C4-2B (cell line): ENCODE measurements around the gene LDHAL6B.

Experiments used
- H3K27ac ChIP-seq: fragments of 450-650 bp; 2 replicates; pipeline ENCODE4 v1.5.1; 2017
- CTCF ChIP-seq: fragments of 450-650 bp; conservative IDR thresholded peaks from 2 replicates; pipeline ENCODE4 v1.5.1; 2017; ENCODE audit warnings: mild to moderate bottlenecking
- ZFX ChIP-seq: fragments of 450-650 bp; IDR thresholded peaks from 2 replicates; pipeline ENCODE4 v1.6.1; 2017

Gene LDHAL6B

GRCh38 chr15:59230531-59231055, 23.9 kb downstream of the LDHAL6B start:
- TF ChIP-seq CTCF (no peak), ZFX (no peak)
- H3K27ac ChIP-seq, result no peak overlapping the region

GRCh38 chr15:59232476-59232875, 25.8 kb downstream of the LDHAL6B start:
- no peak overlapping the region for H3K27ac ChIP-seq
- TF ChIP-seq ZFX, result no peak
- no peak for TF ChIP-seq CTCF

GRCh38 chr15:59236394-59236793, 29.8 kb downstream of the LDHAL6B start:
- no peak overlapping the region for H3K27ac ChIP-seq
- TF ChIP-seq ZFX (no peak), CTCF (no peak)

GRCh38 chr15:59237119-59237855, 30.6 kb downstream of the LDHAL6B start:
- TF ChIP-seq CTCF (no peak), ZFX (no peak)
- no peak overlapping the region for H3K27ac ChIP-seq

GRCh38 chr15:59237924-59238331, 31.3 kb downstream of the LDHAL6B start:
- H3K27ac ChIP-seq, result no peak overlapping the region
- no peak for TF ChIP-seq CTCF

GRCh38 chr15:59240036-59240435, 33.4 kb downstream of the LDHAL6B start:
- no peak overlapping the region for H3K27ac ChIP-seq
- no peak for TF ChIP-seq CTCF
- no peak for TF ChIP-seq ZFX

GRCh38 chr15:59242649-59243048, 36.0 kb downstream of the LDHAL6B start:
- H3K27ac ChIP-seq, result no peak overlapping the region
- TF ChIP-seq CTCF, result no peak
- TF ChIP-seq ZFX, result no peak
